ENCODE measurements around the gene RANBP9.
A peak's percentile ranks its signal among the peaks of the same experiment; 100 is the strongest.

The RANBP9 gene

DNA sequence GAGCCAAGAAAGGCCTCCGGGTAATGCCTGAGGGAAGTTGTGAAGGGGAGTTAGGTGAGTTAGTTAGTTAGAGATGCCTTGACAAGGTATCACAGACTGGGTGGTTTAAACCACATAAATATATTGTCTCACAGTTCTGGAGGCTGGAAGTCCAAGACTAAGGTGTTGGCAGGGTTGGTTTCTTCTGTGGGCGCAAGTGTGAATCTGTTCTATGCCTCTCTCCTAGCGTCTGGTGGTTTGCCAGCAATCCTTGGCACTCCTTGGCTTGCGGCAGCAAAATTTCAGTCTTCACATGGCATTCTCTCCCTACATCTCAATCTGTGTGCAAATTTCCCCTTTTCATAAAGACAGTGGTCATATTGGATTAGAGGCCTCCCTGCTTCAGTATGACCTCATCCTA is 29.7 kb upstream of the RANBP9 start:
- TF ChIP-seq, protein P1, sequence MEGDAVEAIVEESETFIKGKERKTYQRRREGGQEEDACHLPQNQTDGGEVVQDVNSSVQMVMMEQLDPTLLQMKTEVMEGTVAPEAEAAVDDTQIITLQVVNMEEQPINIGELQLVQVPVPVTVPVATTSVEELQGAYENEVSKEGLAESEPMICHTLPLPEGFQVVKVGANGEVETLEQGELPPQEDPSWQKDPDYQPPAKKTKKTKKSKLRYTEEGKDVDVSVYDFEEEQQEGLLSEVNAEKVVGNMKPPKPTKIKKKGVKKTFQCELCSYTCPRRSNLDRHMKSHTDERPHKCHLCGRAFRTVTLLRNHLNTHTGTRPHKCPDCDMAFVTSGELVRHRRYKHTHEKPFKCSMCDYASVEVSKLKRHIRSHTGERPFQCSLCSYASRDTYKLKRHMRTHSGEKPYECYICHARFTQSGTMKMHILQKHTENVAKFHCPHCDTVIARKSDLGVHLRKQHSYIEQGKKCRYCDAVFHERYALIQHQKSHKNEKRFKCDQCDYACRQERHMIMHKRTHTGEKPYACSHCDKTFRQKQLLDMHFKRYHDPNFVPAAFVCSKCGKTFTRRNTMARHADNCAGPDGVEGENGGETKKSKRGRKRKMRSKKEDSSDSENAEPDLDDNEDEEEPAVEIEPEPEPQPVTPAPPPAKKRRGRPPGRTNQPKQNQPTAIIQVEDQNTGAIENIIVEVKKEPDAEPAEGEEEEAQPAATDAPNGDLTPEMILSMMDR (conservative IDR thresholded peaks at IDR 0.05; ENCODE audit: control insufficient read depth, insufficient read depth, low read depth, low read length): no peak
- H3K4me3 ChIP-seq (ENCODE audit: control insufficient read depth, low read depth, low read length): no peak overlapping the region
- DNase-seq (ENCODE audit: low read depth): no peak

DNA sequence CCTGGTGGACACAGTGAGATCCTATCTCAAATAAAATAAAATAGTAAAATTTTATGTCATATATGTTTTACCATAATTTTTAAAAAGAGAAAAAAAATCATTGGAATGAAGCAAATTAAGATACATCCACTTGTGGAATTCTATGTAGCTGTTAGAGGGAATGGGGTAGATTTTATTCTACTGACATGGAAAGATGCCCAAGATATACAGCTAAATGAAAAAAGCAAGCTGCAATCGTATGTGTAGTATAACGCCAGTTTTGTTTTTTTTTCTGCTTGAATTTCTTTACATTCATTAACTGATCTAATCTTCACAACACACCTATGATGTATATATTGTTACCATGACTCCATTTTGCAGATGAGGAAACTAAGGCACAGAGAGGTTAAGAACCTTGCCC is 23.4 kb upstream of the RANBP9 start:
- TF ChIP-seq, protein P1 (conservative IDR thresholded peaks at IDR 0.05; ENCODE audit: control insufficient read depth, insufficient read depth, low read depth, low read length): no peak
- no peak overlapping the region for H3K4me3 ChIP-seq (ENCODE audit: control insufficient read depth, low read depth, low read length)
- no peak for DNase-seq (ENCODE audit: low read depth)

DNA sequence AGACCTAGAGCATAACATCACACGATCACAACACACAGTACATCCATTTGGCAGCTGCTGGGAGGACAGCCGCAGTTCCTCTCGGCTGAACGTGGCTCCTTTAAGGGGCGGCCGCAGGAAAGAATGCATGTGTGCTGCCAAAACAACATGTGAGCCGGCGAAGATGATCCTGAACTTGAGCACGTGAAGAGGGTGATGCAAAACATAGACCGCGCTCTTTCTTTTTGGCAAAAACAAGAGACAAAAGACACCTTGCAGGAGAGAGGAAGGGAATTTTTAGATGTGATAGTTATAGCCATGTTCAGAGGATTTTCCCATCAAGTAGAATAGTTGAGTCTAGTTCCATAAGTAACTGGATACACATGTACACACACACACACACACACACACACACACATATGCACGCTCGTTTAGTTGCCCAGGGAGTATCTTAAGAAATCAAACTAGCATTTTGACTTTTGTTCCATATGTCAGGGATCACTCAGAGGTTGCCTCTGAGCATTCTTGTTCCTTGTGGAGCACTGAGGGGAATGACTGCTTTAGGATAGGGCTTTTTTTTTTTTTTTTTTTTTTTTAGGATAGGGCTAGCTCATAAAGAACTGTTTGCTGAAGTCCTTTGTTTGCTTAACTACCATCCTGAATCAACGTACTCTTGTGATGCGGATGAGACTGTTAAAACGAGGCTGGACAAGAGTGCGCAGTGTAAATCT is 21.7 kb upstream of the RANBP9 start:
- peak overlapping the region; percentile 11 for H3K4me3 ChIP-seq (ENCODE audit: control insufficient read depth, low read depth, low read length)
- TF ChIP-seq, protein P1 (conservative IDR thresholded peaks at IDR 0.05; ENCODE audit: control insufficient read depth, insufficient read depth, low read depth, low read length): no peak
- DNase-seq (ENCODE audit: low read depth): peak; percentile 94

DNA sequence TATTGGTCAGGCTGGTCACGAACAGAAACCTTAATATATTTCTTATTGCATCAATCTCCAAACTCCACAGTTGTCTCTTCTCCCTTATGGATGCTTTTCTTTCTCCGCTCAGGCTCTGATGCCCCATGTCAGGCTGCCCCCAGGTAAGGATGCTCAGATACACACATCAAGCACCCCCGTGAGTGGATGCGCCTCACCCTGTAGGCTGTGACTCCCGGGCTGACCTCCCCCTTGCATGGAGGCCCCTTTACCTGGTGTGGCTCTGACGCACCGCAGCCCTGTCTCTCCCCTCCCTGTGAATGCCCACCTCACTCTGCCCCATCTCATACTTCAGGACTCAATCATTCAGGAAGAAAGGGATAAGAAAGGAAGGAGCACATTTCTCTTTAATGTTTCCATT is 19.1 kb upstream of the RANBP9 start:
- TF ChIP-seq, protein P1 (conservative IDR thresholded peaks at IDR 0.05; ENCODE audit: control insufficient read depth, insufficient read depth, low read depth, low read length): no peak
- no peak for DNase-seq (ENCODE audit: low read depth)
- no peak overlapping the region for H3K4me3 ChIP-seq (ENCODE audit: control insufficient read depth, low read depth, low read length)

DNA sequence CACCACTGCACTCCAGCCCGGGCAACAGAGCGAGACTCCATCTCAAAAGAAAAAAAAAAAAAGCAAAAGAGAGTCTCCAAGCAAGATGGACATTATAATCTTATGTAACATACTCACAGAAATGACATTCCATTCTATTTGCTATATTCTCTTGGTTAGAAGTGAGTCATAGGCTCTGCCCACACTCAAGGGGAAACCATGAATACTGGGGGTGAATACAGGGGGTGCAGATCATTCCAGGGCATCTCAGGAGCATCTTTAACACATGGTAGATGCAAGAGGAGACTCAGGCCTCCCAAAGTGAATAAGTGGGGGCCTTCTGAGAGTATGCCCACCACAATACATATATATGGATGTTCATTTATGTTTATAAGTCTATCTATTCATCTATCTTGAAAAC is 18.3 kb upstream of the RANBP9 start:
- TF ChIP-seq, protein P1 (conservative IDR thresholded peaks at IDR 0.05; ENCODE audit: control insufficient read depth, insufficient read depth, low read depth, low read length): no peak
- H3K4me3 ChIP-seq (ENCODE audit: control insufficient read depth, low read depth, low read length): no peak overlapping the region
- DNase-seq (ENCODE audit: low read depth): peak; percentile 70

DNA sequence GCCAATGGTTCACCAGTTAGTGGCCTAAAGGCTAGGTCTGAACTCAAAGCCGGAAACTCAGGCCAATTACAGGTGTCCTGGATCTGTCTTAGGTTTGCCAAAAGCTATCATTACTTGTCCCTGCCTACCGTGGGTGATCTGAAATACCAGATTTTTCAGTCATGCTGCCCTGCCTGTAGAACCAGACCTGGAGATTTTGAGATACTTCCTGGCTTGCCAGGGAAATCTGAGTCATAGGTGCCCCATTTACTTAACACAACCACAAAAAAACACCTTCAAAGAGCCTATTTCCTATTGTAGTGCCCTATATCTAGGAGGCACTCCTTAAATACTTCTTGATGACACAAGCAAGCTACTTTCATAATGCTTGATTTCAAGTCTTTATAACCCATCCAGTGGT is 13.9 kb upstream of the RANBP9 start:
- TF ChIP-seq, protein P1 (conservative IDR thresholded peaks at IDR 0.05; ENCODE audit: control insufficient read depth, insufficient read depth, low read depth, low read length): no peak
- no peak overlapping the region for H3K4me3 ChIP-seq (ENCODE audit: control insufficient read depth, low read depth, low read length)
- DNase-seq (ENCODE audit: low read depth): no peak

DNA sequence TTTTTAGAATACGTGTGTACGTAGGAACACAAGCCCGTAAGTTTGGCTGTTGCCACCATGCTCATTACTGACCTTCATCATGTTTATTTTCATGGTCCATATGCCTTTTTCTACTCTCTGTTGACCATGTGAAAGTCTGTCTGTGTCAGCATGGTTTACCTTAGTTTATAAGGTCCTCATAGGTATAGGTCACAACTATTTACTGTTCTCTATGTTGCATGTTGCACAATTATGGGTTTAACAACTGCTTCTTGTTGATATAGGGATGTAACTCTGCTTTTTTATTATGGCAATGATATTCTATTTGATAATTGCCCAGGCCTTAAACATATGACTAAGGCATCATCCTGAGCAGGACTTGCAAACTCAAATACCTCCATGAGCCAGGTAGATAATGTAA is 13.4 kb upstream of the RANBP9 start:
- TF ChIP-seq, protein P1 (conservative IDR thresholded peaks at IDR 0.05; ENCODE audit: control insufficient read depth, insufficient read depth, low read depth, low read length): no peak
- DNase-seq (ENCODE audit: low read depth): no peak
- no peak overlapping the region for H3K4me3 ChIP-seq (ENCODE audit: control insufficient read depth, low read depth, low read length)

Measured in fibroblast of mammary gland (primary cell).